ENCODE results near the gene NDUFV1.
"Not testable (repeated sequence)": the region's sequence is repeated elsewhere in the genome, so short reads cannot be mapped to it uniquely, and the experiment has no call there.

The NDUFV1 gene

DNA sequence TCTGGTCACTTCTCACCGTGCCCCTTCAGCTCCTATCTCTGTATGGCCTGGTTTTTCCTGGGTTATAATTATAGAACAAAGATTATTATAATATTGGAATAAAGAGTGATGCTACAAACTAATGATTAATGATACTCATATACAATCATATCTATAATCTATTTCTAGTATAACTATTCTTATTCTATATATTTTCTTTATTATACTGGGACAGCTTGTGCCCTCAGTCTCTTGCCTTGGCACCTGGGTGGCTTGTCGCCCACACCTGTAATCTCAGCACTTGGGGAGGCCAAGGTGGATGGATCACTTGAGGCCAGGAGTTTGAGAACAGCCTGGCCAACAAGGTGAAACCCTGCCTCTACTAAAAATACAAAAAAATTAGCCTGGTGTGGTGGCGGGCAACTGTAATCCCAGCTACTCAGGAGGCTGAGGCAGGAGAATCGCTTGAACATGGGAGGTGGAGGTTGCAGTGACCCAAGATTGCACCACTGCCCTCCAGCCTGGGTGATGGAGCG, 53.0 kb downstream of the NDUFV1 start:
- not testable (repeated sequence) for DNase-seq

- not testable (repeated sequence) for DNase-seq
Measured at GRCh38 chr11:67660752-67661151, 54.0 kb downstream of the NDUFV1 start.

Data from activated CD4-positive, alpha-beta T cell treated with anti-CD3 and anti-CD28 coated beads, Interleukin-2, amount 50 U/mL, for 4 hours (primary cell).